ENCODE data around the gene AHDC1. TPM values are rescaled to one million over a fixed set of nuclear protein-coding genes. Genes with fewer than 3 reads are reported as not detected.

Gene AHDC1
- total and polyA plus RNA-seq, 9 of the 15 experiments (the other 6 are each of a cell fraction or from before 2014, with no cell fraction given), result 0.21 to 36.4 (median 4.7) TPM

GRCh38 chr1:27650539-27651175, 46.7 kb upstream of the AHDC1 start (continued):
- peak; percentile 58 for TF ChIP-seq RAD51 (IDR thresholded peaks at IDR 0.05; ENCODE audit: borderline replicate concordance, low read depth)
- no peak for TF ChIP-seq CHD1 (IDR thresholded peaks at IDR 0.05; ENCODE audit: low read length)
- TF ChIP-seq ZNF740 (CRISPR knock-in tag; IDR thresholded peaks at IDR 0.05), result peak; percentile 80
- TF ChIP-seq ZNF740 (tag; IDR thresholded peaks at IDR 0.05), result no peak
- TF ChIP-seq ZNF274 (IDR thresholded peaks at IDR 0.05; ENCODE audit: borderline replicate concordance, low read depth, low read length), result no peak
- no peak for TF ChIP-seq ZNF12 (CRISPR knock-in tag; IDR thresholded peaks at IDR 0.05)
- TF ChIP-seq RFX7 (CRISPR knock-in tag; IDR thresholded peaks at IDR 0.05), result no peak
- TF ChIP-seq, protein P1, sequence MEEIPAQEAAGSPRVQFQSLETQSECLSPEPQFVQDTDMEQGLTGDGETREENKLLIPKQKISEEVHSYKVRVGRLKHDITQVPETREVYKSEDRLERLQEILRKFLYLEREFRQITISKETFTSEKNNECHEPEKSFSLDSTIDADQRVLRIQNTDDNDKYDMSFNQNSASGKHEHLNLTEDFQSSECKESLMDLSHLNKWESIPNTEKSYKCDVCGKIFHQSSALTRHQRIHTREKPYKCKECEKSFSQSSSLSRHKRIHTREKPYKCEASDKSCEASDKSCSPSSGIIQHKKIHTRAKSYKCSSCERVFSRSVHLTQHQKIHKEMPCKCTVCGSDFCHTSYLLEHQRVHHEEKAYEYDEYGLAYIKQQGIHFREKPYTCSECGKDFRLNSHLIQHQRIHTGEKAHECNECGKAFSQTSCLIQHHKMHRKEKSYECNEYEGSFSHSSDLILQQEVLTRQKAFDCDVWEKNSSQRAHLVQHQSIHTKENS (CRISPR knock-in tag; IDR thresholded peaks at IDR 0.05), result no peak
- TF ChIP-seq NRF1 (conservative IDR thresholded peaks at IDR 0.05 in 1 of 2, IDR thresholded peaks at IDR 0.05 in 1 of 2), result no peak
- no peak for TF ChIP-seq GABPB2 (CRISPR knock-in tag; conservative IDR thresholded peaks at IDR 0.05)
- TF ChIP-seq BACH1 (tag; IDR thresholded peaks at IDR 0.05), result no peak
- TF ChIP-seq, protein P2, sequence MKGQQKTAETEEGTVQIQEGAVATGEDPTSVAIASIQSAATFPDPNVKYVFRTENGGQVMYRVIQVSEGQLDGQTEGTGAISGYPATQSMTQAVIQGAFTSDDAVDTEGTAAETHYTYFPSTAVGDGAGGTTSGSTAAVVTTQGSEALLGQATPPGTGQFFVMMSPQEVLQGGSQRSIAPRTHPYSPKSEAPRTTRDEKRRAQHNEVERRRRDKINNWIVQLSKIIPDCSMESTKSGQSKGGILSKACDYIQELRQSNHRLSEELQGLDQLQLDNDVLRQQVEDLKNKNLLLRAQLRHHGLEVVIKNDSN (CRISPR knock-in tag; IDR thresholded peaks at IDR 0.05), result peak; percentile 58
- no peak for TF ChIP-seq ZMIZ1 (IDR thresholded peaks at IDR 0.05; ENCODE audit: low read depth in 2 of 2, low read length in 2 of 2)
- TF ChIP-seq ZNF551 (CRISPR knock-in tag; IDR thresholded peaks at IDR 0.05), result no peak
- TF ChIP-seq, protein P3, sequence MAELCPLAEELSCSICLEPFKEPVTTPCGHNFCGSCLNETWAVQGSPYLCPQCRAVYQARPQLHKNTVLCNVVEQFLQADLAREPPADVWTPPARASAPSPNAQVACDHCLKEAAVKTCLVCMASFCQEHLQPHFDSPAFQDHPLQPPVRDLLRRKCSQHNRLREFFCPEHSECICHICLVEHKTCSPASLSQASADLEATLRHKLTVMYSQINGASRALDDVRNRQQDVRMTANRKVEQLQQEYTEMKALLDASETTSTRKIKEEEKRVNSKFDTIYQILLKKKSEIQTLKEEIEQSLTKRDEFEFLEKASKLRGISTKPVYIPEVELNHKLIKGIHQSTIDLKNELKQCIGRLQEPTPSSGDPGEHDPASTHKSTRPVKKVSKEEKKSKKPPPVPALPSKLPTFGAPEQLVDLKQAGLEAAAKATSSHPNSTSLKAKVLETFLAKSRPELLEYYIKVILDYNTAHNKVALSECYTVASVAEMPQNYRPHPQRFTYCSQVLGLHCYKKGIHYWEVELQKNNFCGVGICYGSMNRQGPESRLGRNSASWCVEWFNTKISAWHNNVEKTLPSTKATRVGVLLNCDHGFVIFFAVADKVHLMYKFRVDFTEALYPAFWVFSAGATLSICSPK (IDR thresholded peaks at IDR 0.05; ENCODE audit: borderline replicate concordance), result no peak
- no peak for TF ChIP-seq KLF6 (CRISPR knock-in tag; IDR thresholded peaks at IDR 0.05; ENCODE audit: borderline replicate concordance)
- no peak for TF ChIP-seq STAT5B (CRISPR knock-in tag; IDR thresholded peaks at IDR 0.05)
- TF ChIP-seq SUPT5H (IDR thresholded peaks at IDR 0.05), result no peak
- TF ChIP-seq, protein P4, sequence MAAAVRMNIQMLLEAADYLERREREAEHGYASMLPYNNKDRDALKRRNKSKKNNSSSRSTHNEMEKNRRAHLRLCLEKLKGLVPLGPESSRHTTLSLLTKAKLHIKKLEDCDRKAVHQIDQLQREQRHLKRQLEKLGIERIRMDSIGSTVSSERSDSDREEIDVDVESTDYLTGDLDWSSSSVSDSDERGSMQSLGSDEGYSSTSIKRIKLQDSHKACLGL (CRISPR knock-in tag; IDR thresholded peaks at IDR 0.05; ENCODE audit: borderline replicate concordance, poor library complexity, severe bottlenecking), result no peak
- no peak for TF ChIP-seq KAT7 (CRISPR knock-in tag; IDR thresholded peaks at IDR 0.05; ENCODE audit: borderline replicate concordance)

All from K562 (cell line).